ENCODE data around the gene ID3.
A peak's percentile ranks its signal among the peaks of the same experiment; 100 is the strongest.

Gene ID3

DNA sequence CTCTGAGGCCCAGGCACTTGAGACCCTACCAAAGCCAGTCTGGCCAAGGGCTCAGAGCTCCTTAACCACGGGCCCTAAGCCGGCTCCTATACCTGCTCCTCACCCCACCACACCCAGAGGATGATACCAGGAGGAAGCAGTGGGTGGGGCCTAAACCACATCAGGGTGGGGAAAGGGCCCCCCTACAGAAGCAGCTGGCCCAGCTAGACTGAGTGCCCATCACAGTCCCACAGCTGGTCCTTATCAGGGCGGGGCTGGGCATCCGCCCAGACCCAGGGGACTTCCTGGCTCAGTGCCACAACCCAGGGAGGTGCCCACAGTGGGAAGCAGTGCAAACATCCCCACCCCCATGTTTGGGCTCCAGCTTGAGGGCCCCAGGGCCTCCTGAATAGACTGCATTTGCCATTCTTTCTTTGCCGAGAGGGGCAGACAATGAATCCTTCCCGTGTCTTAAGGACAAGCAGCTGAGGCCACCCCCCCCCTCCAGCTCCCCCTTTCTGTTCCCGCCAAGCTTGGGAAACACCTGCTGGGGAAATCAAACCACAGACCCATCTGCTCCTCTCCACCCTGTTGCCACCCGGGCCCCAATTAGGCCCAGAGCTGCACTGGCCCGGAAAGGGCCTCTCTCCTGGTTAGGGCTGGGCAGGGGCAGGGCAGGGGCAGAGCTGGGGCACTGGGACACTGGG, 34.4 kb downstream of the ID3 start:
- peak; percentile 34 for DNase-seq

DNA sequence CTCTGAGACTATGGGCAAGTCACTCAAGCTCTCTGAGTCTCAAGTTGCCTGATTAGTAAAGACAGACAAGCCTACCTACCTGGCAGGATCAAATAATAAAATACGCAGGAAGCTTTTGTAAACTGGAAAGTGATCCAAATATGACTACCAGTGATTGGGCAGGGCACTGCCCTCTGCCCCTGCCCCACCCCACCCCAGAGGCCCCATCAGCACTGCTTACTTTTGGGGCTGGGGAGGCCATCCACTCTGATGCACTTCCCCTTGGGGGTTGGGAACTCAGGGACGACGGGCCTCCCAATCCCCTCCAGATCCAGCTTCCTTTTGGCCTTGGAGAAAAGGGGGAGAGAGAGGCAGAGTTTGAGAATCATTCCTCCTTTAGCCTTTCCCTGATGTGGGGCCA, 35.1 kb downstream of the ID3 start:
- DNase-seq, result no peak

DNA sequence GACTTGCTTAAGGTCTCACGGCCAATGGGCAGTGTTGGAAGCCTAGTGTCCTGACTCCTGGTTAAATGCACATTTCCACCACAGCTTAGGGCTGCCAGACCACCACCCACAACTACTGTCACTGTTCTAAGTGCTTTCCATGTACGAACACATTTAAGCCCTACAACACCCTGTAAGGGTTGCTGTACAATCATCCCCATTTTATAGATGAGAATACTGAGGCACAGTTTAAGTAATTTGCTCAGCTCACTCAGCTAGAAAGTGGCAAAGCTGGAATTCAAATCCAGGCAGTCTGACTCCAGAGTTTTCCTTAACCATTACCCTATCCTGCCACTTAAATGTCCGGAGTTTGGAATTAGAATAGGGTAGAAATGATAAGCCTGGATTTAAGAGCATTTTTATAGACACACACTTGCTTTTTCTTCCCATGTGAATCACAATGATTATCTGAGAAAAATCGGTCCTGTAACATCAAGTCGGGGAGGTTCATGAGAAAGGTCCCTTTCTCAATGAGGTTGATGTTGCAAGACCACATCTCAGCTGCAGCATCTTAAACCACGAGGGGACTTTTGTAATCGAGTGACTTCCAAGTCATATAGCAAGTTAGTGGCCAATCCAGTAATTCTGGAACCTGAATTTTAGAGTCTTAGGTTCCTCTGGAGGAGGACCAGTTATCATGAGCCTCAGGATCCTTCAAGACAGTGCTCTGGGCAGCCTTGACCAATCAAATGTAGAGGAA, 36.9 kb downstream of the ID3 start:
- peak; percentile 93 for DNase-seq

DNA sequence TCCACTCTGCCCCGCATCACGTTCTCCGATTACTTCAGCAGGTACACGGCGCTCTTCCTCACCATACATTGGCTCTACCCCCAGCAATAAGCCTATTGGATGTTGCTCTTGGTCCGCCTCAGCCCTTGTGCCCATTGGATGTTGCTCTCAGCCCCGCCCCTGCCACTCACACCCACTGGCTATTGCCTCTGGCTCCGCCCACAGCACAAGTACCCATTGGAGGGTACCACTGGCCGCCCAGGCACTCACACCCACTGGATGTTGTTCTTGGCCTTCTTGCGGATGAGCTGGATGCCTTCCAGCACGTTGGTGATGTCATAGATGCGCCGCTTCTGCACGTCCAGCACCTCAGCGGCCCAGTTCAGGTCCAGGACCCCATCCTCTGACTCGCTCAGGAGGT, 37.7 kb downstream of the ID3 start:
- peak; percentile 2 for DNase-seq

DNA sequence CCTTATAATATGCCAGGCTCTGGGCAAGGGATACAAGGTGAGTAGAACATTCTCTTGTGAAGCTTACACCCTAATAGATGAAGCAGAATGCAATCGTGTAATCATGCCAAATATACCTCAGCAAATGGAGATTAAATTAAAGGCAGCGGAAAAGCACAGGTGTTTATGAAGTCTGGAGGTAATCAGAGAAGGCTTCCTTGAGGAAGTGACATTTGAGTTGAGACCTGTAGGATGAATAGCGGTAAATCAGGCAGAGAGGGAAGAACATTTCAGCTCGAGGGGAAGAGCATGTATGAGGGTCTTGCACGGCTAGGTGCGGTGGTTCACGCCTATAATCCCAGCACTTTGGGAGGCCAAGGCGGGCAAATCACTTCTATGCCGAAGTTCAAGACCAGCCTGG, 41.7 kb downstream of the ID3 start:
- no peak for DNase-seq

DNA sequence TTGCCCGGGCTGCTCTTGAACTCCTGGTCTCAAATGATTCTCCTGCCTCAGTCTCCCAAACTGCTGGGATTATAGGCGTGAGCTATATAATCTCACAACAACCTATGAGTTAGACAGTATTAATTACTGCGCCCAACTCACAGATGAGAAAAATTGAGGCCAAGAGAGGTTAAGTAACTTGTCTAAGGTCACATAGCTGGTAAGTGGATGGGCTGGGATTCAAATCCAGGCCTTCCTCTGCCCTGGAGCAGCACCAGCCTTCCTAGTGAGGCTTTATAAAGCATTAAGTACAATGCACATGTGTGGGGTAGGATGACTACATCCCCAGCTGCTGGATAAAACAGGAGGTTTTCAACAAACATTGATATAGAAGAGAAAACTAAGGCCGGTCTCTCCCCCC, 43.4 kb downstream of the ID3 start:
- no peak for DNase-seq

DNA sequence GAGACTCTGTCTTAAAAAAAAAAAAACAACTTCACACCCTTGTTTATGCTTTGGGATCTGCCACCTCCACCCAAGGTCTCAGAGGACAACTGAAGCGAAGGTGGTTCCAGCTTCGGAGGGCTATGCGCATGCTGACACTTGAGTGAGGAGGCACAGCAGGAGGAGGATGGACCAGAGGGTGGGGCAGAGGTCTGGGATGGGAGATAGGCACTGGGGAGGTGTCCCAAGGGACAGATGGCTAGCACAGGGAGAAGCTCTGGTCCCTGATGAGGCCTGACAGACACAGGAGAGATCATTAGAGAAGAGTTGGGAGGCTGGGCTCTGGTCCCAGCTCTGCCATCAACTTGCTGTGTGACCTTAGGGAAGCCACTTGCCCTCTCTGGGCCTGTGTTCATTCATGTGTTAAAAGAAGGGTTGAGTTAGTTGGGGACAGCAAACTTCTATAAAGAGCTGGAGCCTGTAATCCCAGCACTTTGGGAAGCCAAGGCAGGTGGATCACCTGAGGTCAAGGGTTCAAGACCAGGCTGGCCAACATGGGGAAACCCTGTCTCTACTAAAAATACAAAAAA, 45.1 kb downstream of the ID3 start:
- DNase-seq, result no peak

DNA sequence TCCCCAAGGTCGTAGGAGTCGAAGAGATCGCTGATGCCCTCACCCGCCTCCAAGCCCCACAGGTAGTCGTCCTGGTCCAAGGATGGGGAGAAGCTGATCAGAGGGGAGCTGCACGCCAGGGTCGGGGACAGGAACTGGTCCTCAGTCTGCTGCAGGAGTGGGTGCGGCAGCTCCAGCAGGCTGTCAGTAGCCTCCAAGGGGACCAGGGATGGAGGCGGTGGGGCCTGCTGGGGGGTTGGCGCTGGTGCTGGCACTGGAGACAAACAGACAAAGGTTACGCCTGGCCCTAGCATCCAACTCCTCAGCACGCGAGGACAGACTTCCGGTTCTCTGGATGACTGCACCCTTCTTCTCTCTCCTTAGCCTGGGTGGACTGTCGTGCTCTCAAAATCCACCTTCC, 49.4 kb downstream of the ID3 start:
- no peak for DNase-seq
